Endometrial microvascular endothelial cells (primary cell): ENCODE results near the gene GAB2. TPM values are rescaled to one million over a fixed set of nuclear protein-coding genes. Genes with fewer than 3 reads are reported as not detected.
"Not testable (repeated sequence)": the region's sequence is repeated elsewhere in the genome, so short reads cannot be mapped to it uniquely, and the experiment has no call there.

ENCODE experiments used
- in situ Hi-C: cut with HindIII; loops from 2 replicates; pipeline ENCODE4 v1.10.0; 2017; ENCODE audit warnings: low sequenced_read_pairs, low pct_unique_long_range_greater_than_20kb; ENCODE audit errors: inconsistent ontology term
- total RNA-seq: library from RNA; depleted of rRNA; stranded (reverse); fragments of >200 nt; gene quantifications from one replicate; pipeline ENCODE4 v1.2.3, GENCODE V29; 2015; ENCODE audit errors: inconsistent ontology term

GAB2 gene
- total RNA-seq, 1 donor from 2014 or later = 16.8 TPM

- in situ Hi-C loops = not testable (repeated sequence)
Observed at GRCh38 chr11:78222726-78223125, 194.9 kb downstream of the GAB2 start.

GRCh38 chr11:78221396-78222315 lies 196.0 kb downstream of the GAB2 start:
- in situ Hi-C loops = no loop called here

- in situ Hi-C loops = no loop called here
Observed at GRCh38 chr11:78220218-78221157, 197.1 kb downstream of the GAB2 start.

GRCh38 chr11:78219493-78220217 lies 198.0 kb downstream of the GAB2 start:
- in situ Hi-C loops = no loop called here

- in situ Hi-C loops = no loop called here
Observed at GRCh38 chr11:78218707-78219492, 198.7 kb downstream of the GAB2 start.

- in situ Hi-C loops = no loop called here
Observed at GRCh38 chr11:78217650-78218541, 199.7 kb downstream of the GAB2 start.

- in situ Hi-C loops = no loop called here
Observed at GRCh38 chr11:78216571-78217287, 200.9 kb downstream of the GAB2 start.

- in situ Hi-C loops = no loop called here
Observed at GRCh38 chr11:78216021-78216420, 201.6 kb downstream of the GAB2 start.

- in situ Hi-C loops = no loop called here
Observed at GRCh38 chr11:78214331-78215194, 203.1 kb downstream of the GAB2 start.

- in situ Hi-C loops = no loop called here
Observed at GRCh38 chr11:78213526-78214330, 203.9 kb downstream of the GAB2 start.

- in situ Hi-C loops = no loop called here
Observed at GRCh38 chr11:78212586-78213371, 204.8 kb downstream of the GAB2 start.

- in situ Hi-C loops = no loop called here
Observed at GRCh38 chr11:78211565-78211964, 206.1 kb downstream of the GAB2 start.

GRCh38 chr11:78210000-78210608 lies 207.5 kb downstream of the GAB2 start:
- in situ Hi-C loops = no loop called here

GRCh38 chr11:78209478-78209877 lies 208.1 kb downstream of the GAB2 start:
- in situ Hi-C loops = no loop called here
